HK-2 (cell line): Measurements from ENCODE around the gene PRKACB.
"Not testable (repeated sequence)": the region's sequence is repeated elsewhere in the genome, so short reads cannot be mapped to it uniquely, and the experiment has no call there.

ENCODE experiments used
- DNase-seq: peaks from one replicate; pipeline ENCODE4 v3.0.0-alpha.2; 2018; ENCODE audit not compliant: unreplicated experiment

The PRKACB gene

GRCh38 chr1:84269306-84269705 lies 125.2 kb downstream of the PRKACB start:
- no peak for DNase-seq

GRCh38 chr1:84271441-84272151 lies 127.5 kb downstream of the PRKACB start:
- DNase-seq = no peak

- DNase-seq = no peak
These were observed 128.3 kb downstream of the PRKACB start for GRCh38 chr1:84272401-84272800.

GRCh38 chr1:84277343-84278059 lies 133.4 kb downstream of the PRKACB start:
- no peak for DNase-seq

- no peak for DNase-seq
These were observed 134.8 kb downstream of the PRKACB start for GRCh38 chr1:84278905-84279304.

GRCh38 chr1:84280912-84281311 lies 136.8 kb downstream of the PRKACB start:
- no peak for DNase-seq

- DNase-seq = no peak
These were observed 138.8 kb downstream of the PRKACB start for GRCh38 chr1:84282780-84283333.

- no peak for DNase-seq
These were observed 139.3 kb downstream of the PRKACB start for GRCh38 chr1:84283381-84283780.

GRCh38 chr1:84286071-84286470 lies 142.0 kb downstream of the PRKACB start:
- no peak for DNase-seq

GRCh38 chr1:84287389-84287788 lies 143.3 kb downstream of the PRKACB start:
- DNase-seq = not testable (repeated sequence)
